ENCODE results near the gene FN3KRP.

Gene FN3KRP

DNA sequence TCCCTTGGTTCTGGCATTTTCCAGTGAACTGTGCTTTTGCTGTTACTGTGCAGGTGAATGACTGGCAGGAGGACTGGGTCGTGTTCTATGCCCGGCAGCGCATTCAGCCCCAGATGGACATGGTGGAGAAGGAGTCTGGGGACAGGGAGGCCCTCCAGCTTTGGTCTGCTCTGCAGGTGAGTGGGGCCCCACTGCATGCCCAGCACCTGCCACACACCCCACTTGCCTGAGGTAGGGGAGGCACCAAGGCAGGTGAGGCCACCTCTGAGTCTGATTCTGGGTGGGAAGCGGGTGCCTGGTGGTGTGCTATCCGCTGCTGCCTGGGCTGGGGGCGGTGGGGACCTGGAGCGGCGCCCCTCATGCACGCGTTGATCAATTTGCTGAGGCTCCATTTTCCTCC is 9.9 kb downstream of the FN3KRP start:
- Histone ChIP-seq H3K9me3 (ENCODE audit: control insufficient read depth in 5 of 5, low read length in 5 of 5) (no peaks in the 10 kb centered on the region), H3K36me3 (ENCODE audit: control insufficient read depth in 5 of 5, insufficient read depth in 5 of 5, low read length in 5 of 5) (peaks cover 0 to 58% (median 38%) of the 10 kb centered on the region in 5 donors), H3K4me1 (ENCODE audit: control insufficient read depth in 5 of 5, insufficient read depth in 5 of 5, low read length in 5 of 5) (no peaks in the 10 kb centered on the region), H3K9ac (ENCODE audit: low read length in 5 of 5) (no peak overlapping the region), H3K27me3 (ENCODE audit: control insufficient read depth in 5 of 5, insufficient read depth in 4 of 5, low read length in 5 of 5) (no peaks in the 10 kb centered on the region), H3K4me3 (ENCODE audit: low read depth in 1 of 5, low read length in 5 of 5) (no peak overlapping the region), H3K27ac (ENCODE audit: low read depth, low read length) (no peak overlapping the region)

DNA sequence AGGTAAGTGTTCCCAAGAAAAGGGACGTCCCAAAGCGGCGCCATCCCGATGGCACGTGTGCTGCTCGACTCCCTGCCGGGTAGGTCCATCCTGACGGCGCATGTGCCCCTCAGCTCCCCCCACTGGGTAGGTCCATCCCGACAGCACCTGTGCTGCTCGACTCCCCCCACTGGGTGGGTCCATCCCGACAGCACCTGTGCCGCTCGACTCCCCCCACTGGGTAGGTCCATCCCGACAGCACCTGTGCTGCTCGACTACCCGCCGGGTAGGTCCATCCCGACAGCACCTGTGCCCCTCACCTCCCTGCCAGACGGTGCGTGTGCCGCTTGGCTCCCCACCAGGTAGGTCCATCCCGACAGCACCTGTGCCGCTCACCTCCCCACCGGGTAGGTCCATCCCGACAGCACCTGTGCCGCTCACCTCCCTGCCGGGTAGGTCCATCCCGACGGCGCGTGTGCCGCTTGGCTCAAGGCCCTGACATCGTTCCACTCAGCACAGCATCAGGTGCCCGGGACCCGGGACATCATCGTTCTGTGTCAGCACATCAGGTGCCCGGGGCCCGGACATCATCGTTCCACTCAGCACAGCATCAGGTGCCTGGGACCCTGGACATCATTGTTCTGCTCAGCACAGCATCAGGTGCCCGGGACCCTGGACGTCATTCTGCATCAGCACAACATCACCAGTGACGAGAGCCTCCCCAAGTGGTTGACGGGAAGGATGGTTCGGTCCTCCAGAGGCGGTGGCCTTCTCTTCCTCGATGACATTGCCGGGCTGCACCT is 13.2 kb downstream of the FN3KRP start:
- Histone ChIP-seq H3K27me3 (ENCODE audit: control insufficient read depth in 5 of 5, insufficient read depth in 4 of 5, low read length in 5 of 5) (no peaks in the 10 kb centered on the region), H3K4me3 (ENCODE audit: low read depth in 1 of 5, low read length in 5 of 5) (no peak overlapping the region), H3K36me3 (ENCODE audit: control insufficient read depth in 5 of 5, insufficient read depth in 5 of 5, low read length in 5 of 5) (peaks cover 0 to 38% (median 28%) of the 10 kb centered on the region in 5 donors), H3K4me1 (ENCODE audit: control insufficient read depth in 5 of 5, insufficient read depth in 5 of 5, low read length in 5 of 5) (peaks cover 0 to 2% (median under 1%) of the 10 kb centered on the region in 5 donors), H3K9me3 (ENCODE audit: control insufficient read depth in 5 of 5, low read length in 5 of 5) (peaks cover 0 to 6% (median 2%) of the 10 kb centered on the region in 5 donors), H3K9ac (ENCODE audit: low read length in 5 of 5) (no peak overlapping the region), H3K27ac (ENCODE audit: low read depth, low read length) (no peak overlapping the region)

DNA sequence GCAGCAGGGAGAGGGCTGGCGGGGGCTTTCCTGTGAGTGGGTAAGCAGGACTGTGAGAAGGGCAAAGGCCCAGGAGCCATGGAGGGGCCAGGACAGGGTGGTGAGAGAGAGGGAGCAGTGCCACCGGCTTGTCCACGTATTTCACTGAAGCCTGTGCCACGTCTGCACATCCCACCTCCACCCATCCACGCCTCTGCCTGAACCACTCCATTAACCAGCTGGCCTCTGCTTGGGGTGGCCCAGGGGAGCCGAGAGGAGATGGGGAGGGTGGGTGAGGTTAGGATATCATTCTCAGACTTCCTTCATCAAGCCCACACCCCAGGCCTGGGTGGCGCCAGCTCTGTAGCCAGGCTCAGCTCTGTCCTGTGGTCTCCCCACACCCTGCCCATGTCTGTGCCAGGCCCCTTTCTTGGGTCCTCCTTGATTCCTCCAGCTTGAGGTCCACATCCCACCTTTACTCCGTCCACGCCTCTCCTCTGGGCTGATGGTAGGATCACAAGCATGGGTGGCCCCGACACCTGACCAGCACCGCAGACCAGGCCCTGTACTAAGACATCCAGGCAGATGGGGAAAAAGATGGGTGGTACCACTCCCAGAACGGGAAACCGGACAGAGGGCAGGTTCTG is 15.7 kb downstream of the FN3KRP start:
- H3K9me3 ChIP-seq (ENCODE audit: control insufficient read depth in 5 of 5, low read length in 5 of 5) = peaks cover 0 to 6% (median 2%) of the 10 kb centered on the region in 5 donors
- H3K4me1 ChIP-seq (ENCODE audit: control insufficient read depth in 5 of 5, insufficient read depth in 5 of 5, low read length in 5 of 5) = peaks cover 0 to 20% (median 17%) of the 10 kb centered on the region in 5 donors
- no peak overlapping the region for H3K27ac ChIP-seq (ENCODE audit: low read depth, low read length)
- no peak overlapping the region for H3K4me3 ChIP-seq (ENCODE audit: low read depth in 1 of 5, low read length in 5 of 5)
- H3K9ac ChIP-seq (ENCODE audit: low read length in 5 of 5) = no peak overlapping the region
- no peaks in the 10 kb centered on the region for H3K27me3 ChIP-seq (ENCODE audit: control insufficient read depth in 5 of 5, insufficient read depth in 4 of 5, low read length in 5 of 5)
- H3K36me3 ChIP-seq (ENCODE audit: control insufficient read depth in 5 of 5, insufficient read depth in 5 of 5, low read length in 5 of 5) = peaks cover 0 to 25% (median 16%) of the 10 kb centered on the region in 5 donors

DNA sequence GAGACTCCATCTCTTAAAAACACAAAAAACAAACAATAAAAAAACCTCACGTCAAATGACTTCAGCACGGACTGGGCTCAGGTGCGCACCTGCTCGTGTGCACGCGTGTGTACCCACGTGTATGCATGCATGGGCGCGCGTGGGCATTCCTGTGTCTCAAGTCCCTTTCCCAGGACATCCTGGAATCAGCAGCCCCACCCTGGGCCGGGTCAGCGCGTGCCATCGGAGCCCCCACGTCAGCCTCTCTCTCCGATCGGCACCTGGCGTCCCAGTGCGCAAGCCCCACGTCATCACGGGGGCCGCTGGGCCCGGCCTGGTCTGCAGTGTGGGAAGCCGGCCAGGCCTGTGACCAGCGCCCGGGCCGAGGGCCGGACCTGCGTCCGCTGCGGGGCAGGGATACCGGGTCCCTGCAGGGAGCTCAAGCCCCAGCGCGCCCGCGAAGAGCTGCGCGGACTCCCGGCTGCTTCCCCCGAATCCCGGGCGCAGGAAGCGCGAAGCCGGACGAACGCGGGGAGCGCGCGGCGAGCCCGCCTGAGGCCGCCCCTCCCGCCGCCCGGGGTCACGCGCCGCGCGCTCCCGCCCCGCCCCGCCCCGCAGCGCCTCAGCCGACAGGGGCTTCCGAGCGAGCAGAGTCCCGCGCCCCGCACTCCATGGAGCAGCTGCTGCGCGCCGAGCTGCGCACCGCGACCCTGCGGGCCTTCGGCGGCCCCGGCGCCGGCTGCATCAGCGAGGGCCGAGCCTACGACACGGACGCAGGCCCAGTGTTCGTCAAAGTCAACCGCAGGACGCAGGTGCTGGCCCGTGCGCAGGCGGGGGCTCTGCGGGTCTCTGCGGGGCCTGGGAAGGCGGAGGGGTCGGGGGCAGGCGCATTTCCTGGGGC is 18.7 kb downstream of the FN3KRP start, which contains the start of gene FN3K:
Gene FN3K, plus strand, starts transcription at position 629 of the 880 bp plus-strand sequence. Its CDS starts 22 bp downstream, at position 651.
- Histone ChIP-seq H3K9me3 (ENCODE audit: control insufficient read depth in 5 of 5, low read length in 5 of 5) (peaks cover 0 to 6% (median 2%) of the 10 kb centered on the region in 5 donors), H3K9ac (ENCODE audit: low read length in 5 of 5) (peak within 1 kb of the TSS in 4 of 5 donors; percentile 66 to 77 (median 69)), H3K27ac (ENCODE audit: low read depth, low read length) (no peak within 1 kb of the TSS), H3K4me1 (ENCODE audit: control insufficient read depth in 5 of 5, insufficient read depth in 5 of 5, low read length in 5 of 5) (peaks cover 0 to 30% (median 17%) of the 10 kb centered on the region in 5 donors), H3K4me3 (ENCODE audit: low read depth in 1 of 5, low read length in 5 of 5) (peak within 1 kb of the TSS; percentile 72 to 91 (median 75)), H3K36me3 (ENCODE audit: control insufficient read depth in 5 of 5, insufficient read depth in 5 of 5, low read length in 5 of 5) (peaks cover 0 to 10% (median 8%) of the 10 kb centered on the region in 5 donors), H3K27me3 (ENCODE audit: control insufficient read depth in 5 of 5, insufficient read depth in 4 of 5, low read length in 5 of 5) (no peaks in the 10 kb centered on the region)

DNA sequence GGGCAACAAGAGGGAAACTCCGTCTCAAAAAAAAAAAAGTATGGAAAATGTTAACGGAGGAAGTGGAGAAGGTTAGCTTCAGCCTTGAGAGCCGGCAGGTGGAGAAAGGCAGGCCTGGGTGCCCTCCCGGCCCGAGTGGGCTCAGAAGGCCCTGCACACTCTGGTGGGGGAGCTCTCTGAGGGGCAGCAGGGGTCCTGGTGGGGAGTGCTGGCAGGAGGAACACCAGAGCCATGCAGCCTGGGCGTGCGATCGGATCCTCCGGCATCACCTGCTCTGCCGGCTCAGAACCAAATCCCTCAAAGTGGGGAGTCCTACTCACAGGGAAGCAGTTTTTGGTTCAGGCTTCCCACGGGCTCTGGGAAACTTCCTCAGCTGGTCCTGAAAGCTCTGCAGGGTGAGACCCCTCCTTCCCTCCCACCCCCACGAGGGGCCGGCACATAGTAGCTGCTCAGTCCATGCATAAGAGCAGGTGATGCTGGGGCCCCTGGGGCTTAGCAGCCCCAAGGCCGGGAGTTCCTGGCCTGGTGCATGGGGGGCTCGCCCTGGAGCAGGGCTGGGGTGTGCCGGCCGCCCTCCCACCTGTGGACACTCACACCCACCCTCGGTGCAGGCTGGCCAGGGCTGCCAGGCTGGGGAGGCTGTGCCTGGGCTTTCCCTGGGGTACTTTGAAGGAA is 20.1 kb downstream of the FN3KRP start:
- Histone ChIP-seq H3K4me3 (ENCODE audit: low read depth in 1 of 5, low read length in 5 of 5) (peak overlapping the region in 2 of 5 donors; percentile 75 to 81), H3K9ac (ENCODE audit: low read length in 5 of 5) (no peak overlapping the region)

DNA sequence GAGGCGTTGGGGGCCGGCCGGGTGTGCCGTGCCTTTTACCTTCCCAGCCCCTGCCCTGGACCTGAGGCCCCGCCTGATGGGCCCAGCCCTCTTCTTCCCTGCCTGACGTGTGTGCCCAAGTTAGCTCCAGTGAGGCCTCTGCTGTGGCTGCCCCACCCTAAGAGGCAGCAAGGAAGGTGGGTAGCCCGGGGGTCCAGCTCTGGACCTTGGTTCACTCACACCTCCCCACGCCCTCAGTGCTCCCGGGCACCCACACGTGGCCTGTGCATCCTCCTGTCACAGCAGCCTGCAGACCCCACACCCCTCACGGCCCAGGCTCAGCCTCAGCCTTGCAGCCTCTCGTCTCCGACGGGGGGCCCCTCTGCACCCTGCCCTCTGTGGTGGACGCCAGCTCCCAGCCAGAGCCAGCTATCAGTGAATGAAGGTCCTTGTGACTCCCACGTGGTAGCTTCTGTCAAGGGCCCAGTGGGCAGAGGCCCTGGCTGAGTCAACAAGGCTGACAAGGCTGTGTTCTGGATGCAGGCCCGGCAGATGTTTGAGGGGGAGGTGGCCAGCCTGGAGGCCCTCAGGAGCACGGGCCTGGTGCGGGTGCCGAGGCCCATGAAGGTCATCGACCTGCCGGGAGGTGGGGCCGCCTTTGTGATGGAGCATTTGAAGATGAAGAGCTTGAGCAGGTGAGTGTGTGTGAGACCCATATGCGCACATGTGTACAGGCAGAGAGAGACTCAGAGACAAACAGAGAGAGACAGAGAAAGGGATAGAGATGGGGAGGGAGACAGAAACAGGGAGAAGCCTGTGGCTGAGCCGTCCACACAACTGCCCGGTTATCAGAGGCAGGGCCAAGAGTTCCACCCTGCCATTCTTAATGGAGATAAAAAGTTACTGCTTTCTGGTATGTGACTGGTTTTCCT is 21.7 kb downstream of the FN3KRP start:
- no peak overlapping the region for H3K4me3 ChIP-seq (ENCODE audit: low read depth in 1 of 5, low read length in 5 of 5)
- H3K9ac ChIP-seq (ENCODE audit: low read length in 5 of 5) = no peak overlapping the region
- peaks cover 11 to 36% (median 31%) of the 10 kb centered on the region in 5 donors for H3K36me3 ChIP-seq (ENCODE audit: control insufficient read depth in 5 of 5, insufficient read depth in 5 of 5, low read length in 5 of 5)
- no peak overlapping the region for H3K27ac ChIP-seq (ENCODE audit: low read depth, low read length)
- H3K27me3 ChIP-seq (ENCODE audit: control insufficient read depth in 5 of 5, insufficient read depth in 4 of 5, low read length in 5 of 5) = no peaks in the 10 kb centered on the region
- H3K4me1 ChIP-seq (ENCODE audit: control insufficient read depth in 5 of 5, insufficient read depth in 5 of 5, low read length in 5 of 5) = peaks cover 0 to 30% (median 17%) of the 10 kb centered on the region in 5 donors
- H3K9me3 ChIP-seq (ENCODE audit: control insufficient read depth in 5 of 5, low read length in 5 of 5) = peaks cover 0 to 13% (median 2%) of the 10 kb centered on the region in 5 donors

More for the DNA sequence above, 20.1 kb downstream of the FN3KRP start:
- Histone ChIP-seq H3K27ac (ENCODE audit: low read depth, low read length) (no peak overlapping the region), H3K27me3 (ENCODE audit: control insufficient read depth in 5 of 5, insufficient read depth in 4 of 5, low read length in 5 of 5) (no peaks in the 10 kb centered on the region), H3K4me1 (ENCODE audit: control insufficient read depth in 5 of 5, insufficient read depth in 5 of 5, low read length in 5 of 5) (peaks cover 0 to 30% (median 17%) of the 10 kb centered on the region in 5 donors), H3K9me3 (ENCODE audit: control insufficient read depth in 5 of 5, low read length in 5 of 5) (peaks cover 0 to 13% (median 2%) of the 10 kb centered on the region in 5 donors), H3K36me3 (ENCODE audit: control insufficient read depth in 5 of 5, insufficient read depth in 5 of 5, low read length in 5 of 5) (peaks cover 6 to 23% (median 20%) of the 10 kb centered on the region in 5 donors)

DNA sequence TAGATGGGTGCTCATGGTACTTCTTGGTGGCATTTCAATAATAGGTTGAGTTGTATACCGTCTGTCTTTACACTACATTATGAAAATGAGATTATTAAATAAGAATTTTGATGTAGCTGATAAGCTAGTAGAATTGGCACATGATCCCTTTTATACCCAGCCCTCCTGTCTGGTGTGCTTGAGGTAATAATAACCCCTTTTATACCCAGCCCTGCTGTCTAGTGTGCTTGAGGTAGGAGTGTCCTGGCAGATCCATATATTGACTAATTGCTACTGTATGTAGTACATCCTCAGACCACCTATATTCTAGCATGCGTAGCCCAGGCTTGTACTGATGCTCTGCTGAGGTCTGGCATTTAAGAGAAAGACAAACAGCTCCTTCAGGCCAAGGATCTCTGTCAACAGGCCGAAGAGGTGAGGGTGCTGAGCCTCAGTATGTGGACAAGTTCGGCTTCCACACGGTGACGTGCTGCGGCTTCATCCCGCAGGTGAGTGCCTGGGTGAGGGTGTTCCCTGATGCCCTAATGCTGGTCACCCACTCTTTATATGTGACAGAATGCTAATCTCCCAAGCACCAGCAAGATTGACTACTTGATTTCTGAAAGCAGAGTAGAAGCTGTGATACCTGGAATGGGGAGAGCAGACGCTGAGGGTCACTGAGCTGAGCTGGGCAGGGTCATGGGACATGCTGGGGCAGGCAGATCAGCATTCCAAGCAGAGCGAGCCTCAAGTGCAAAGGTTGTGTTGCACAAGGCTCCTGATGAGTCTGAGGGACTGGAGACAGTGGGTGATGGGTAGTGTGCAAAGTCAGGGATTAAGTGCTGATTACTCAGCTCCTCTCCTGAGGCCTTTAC is 24.6 kb downstream of the FN3KRP start:
- Histone ChIP-seq H3K4me3 (ENCODE audit: low read depth in 1 of 5, low read length in 5 of 5) (peak overlapping the region in 1 of 5 donors; percentile 37), H3K4me1 (ENCODE audit: control insufficient read depth in 5 of 5, insufficient read depth in 5 of 5, low read length in 5 of 5) (peaks cover 0 to 18% (median 6%) of the 10 kb centered on the region in 5 donors), H3K27ac (ENCODE audit: low read depth, low read length) (no peak overlapping the region), H3K27me3 (ENCODE audit: control insufficient read depth in 5 of 5, insufficient read depth in 4 of 5, low read length in 5 of 5) (no peaks in the 10 kb centered on the region), H3K36me3 (ENCODE audit: control insufficient read depth in 5 of 5, insufficient read depth in 5 of 5, low read length in 5 of 5) (peaks cover 11 to 43% (median 36%) of the 10 kb centered on the region in 5 donors), H3K9ac (ENCODE audit: low read length in 5 of 5) (no peak overlapping the region), H3K9me3 (ENCODE audit: control insufficient read depth in 5 of 5, low read length in 5 of 5) (peaks cover 0 to 11% (median 0%) of the 10 kb centered on the region in 5 donors)

Data from subcutaneous abdominal adipose tissue (tissue), 5 donors.